ENCODE results near the gene TNC.
"Not testable (repeated sequence)": the region's sequence is repeated elsewhere in the genome, so short reads cannot be mapped to it uniquely, and the experiment has no call there.

TNC gene

DNA sequence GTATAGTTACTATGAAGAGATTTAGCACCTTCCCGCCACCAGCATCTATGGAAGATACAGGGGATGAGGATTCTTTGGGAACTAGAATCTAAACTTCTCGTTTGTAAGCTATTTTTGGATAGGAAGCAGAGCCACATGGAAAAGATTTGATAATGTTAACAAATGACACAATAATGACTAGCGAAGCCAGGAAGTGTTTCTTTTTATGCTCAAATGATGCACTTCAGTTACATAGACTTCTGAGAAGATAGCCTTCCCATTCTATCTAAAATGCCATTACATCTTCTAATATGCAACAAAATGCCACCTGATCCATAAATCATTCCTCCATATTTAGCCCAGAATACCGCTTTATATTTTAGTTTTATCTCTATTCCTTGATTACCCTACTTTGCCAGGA is 17.0 kb upstream of the TNC start:
- DNase-seq (ENCODE audit: low read depth) = no peak
- H3K4me3 ChIP-seq (ENCODE audit: low read depth, low read length) = no peak overlapping the region
- TF ChIP-seq, protein P1, sequence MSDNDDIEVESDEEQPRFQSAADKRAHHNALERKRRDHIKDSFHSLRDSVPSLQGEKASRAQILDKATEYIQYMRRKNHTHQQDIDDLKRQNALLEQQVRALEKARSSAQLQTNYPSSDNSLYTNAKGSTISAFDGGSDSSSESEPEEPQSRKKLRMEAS (IDR thresholded peaks at IDR 0.05; ENCODE audit: low read depth, low read length) = no peak
- TF ChIP-seq, protein P2, sequence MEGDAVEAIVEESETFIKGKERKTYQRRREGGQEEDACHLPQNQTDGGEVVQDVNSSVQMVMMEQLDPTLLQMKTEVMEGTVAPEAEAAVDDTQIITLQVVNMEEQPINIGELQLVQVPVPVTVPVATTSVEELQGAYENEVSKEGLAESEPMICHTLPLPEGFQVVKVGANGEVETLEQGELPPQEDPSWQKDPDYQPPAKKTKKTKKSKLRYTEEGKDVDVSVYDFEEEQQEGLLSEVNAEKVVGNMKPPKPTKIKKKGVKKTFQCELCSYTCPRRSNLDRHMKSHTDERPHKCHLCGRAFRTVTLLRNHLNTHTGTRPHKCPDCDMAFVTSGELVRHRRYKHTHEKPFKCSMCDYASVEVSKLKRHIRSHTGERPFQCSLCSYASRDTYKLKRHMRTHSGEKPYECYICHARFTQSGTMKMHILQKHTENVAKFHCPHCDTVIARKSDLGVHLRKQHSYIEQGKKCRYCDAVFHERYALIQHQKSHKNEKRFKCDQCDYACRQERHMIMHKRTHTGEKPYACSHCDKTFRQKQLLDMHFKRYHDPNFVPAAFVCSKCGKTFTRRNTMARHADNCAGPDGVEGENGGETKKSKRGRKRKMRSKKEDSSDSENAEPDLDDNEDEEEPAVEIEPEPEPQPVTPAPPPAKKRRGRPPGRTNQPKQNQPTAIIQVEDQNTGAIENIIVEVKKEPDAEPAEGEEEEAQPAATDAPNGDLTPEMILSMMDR (IDR thresholded peaks at IDR 0.05; ENCODE audit: low read depth, low read length) = no peak
- no peak for TF ChIP-seq POLR2A (IDR thresholded peaks at IDR 0.05; ENCODE audit: extremely low read depth, insufficient read length)
- no peak for TF ChIP-seq MYC (IDR thresholded peaks at IDR 0.05; ENCODE audit: low read depth, low read length)

DNA sequence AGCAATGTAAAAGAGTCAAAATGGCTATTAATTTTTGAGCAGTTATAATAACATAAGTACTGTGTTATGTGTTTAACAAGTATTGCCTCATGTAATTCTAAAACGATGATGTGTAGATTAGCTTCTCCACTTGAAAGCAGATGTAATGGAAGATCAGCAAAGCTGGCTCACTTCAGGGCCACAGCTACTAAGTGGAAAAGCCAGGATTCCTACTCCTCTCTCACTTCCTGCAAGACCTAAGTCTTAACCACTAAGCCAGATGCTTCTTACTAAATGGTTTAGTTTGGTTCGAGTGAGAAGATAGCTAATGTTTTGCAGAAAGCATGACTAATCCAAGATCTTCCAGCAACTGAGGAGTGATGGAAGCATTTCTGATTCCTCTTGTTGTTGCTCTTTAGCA is 15.7 kb upstream of the TNC start:
- H3K4me3 ChIP-seq (ENCODE audit: low read depth, low read length) = no peak overlapping the region
- no peak for DNase-seq (ENCODE audit: low read depth)
- TF ChIP-seq POLR2A (IDR thresholded peaks at IDR 0.05; ENCODE audit: extremely low read depth, insufficient read length) (no peak), MYC (IDR thresholded peaks at IDR 0.05; ENCODE audit: low read depth, low read length) (no peak)
- TF ChIP-seq, protein P2 (IDR thresholded peaks at IDR 0.05; ENCODE audit: low read depth, low read length) = no peak
- TF ChIP-seq, protein P1 (IDR thresholded peaks at IDR 0.05; ENCODE audit: low read depth, low read length) = no peak

DNA sequence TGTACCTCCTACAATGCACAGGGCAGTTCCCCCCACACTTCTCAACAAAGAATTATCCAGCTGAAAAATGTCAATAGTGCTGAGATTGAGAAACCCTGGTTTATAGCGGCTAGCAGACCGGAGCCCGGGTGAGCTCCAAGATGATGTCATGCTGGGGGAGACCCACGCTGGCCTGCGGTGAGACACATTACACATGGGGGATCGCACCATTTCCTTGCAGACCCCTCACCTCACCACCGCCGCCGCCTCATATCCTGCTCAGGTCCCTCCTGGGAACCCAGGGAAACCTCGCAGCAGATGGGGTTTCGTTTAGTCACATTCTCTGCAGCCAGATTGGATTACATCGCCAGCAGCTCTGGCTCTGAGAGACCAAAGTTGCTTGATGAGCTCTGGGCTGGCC is 14.7 kb upstream of the TNC start:
- peak; percentile 20 for DNase-seq (ENCODE audit: low read depth)
- TF ChIP-seq MYC (IDR thresholded peaks at IDR 0.05; ENCODE audit: low read depth, low read length) (no peak), POLR2A (IDR thresholded peaks at IDR 0.05; ENCODE audit: extremely low read depth, insufficient read length) (no peak)
- TF ChIP-seq, protein P2 (IDR thresholded peaks at IDR 0.05; ENCODE audit: low read depth, low read length) = no peak
- TF ChIP-seq, protein P1 (IDR thresholded peaks at IDR 0.05; ENCODE audit: low read depth, low read length) = no peak
- H3K4me3 ChIP-seq (ENCODE audit: low read depth, low read length) = no peak overlapping the region

DNA sequence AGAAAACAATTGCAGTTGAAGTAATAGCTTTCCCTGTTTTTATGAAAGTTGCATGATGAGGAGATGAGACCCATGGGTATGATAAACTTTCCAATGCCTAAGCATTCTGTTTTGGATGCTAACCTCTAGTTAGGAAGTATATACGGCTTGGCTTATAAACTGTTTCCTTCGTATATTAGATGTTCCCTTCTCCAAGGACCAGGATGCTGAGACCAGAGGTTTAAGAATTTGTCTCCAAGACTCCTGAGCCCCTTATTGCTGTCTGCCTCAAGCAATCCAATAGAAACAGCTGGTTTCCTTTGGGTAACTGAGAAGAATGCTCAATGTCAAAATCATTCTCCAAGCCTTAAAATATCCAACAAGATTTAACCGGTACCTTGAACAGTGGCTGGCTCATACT is 12.2 kb upstream of the TNC start:
- no peak for DNase-seq (ENCODE audit: low read depth)
- H3K4me3 ChIP-seq (ENCODE audit: low read depth, low read length) = no peak overlapping the region
- TF ChIP-seq, protein P2 (IDR thresholded peaks at IDR 0.05; ENCODE audit: low read depth, low read length) = no peak
- no peak for TF ChIP-seq MYC (IDR thresholded peaks at IDR 0.05; ENCODE audit: low read depth, low read length)
- TF ChIP-seq, protein P1 (IDR thresholded peaks at IDR 0.05; ENCODE audit: low read depth, low read length) = no peak
- no peak for TF ChIP-seq POLR2A (IDR thresholded peaks at IDR 0.05; ENCODE audit: extremely low read depth, insufficient read length)

GRCh38 chr9:115128726-115129125 is 10.8 kb upstream of the TNC start:
- not testable (repeated sequence) for H3K4me3 ChIP-seq (ENCODE audit: low read depth, low read length); DNase-seq (ENCODE audit: low read depth)

- TF ChIP-seq, protein P1 (IDR thresholded peaks at IDR 0.05; ENCODE audit: low read depth, low read length) = no peak
- TF ChIP-seq MYC (IDR thresholded peaks at IDR 0.05; ENCODE audit: low read depth, low read length) = no peak
- no peak for TF ChIP-seq POLR2A (IDR thresholded peaks at IDR 0.05; ENCODE audit: extremely low read depth, insufficient read length)
- TF ChIP-seq, protein P2 (IDR thresholded peaks at IDR 0.05; ENCODE audit: low read depth, low read length) = no peak
- DNase-seq (ENCODE audit: low read depth) = no peak
- no peak overlapping the region for H3K4me3 ChIP-seq (ENCODE audit: low read depth, low read length)
Observed at GRCh38 chr9:115127191-115127817, 9.3 kb upstream of the TNC start.
